SK-N-SH (cell line): ENCODE results near the gene CDK5RAP2. TPM values are rescaled to one million over a fixed set of nuclear protein-coding genes. Genes with fewer than 3 reads are reported as not detected.

Experiments used
- CTCF ChIA-PET: fragments of 300-600, 350-600 bp; formaldehyde crosslinking; extraction: SDS; loops from one replicate; lab custom pipeline; 2021; lab: Yijun Ruan, JAX
- POLR2A ChIA-PET: fragments of 350-600 bp; sonication (Branson Sonifier 250); formaldehyde crosslinking; extraction: SDS; loops from one replicate; lab custom pipeline; 2020; ENCODE audit warnings: antibody characterized with exemption, inconsistent platforms; lab: Yijun Ruan, JAX
- DNase-seq: peaks from one replicate; pipeline ENCODE4 v3.0.0; 2012
- H2AFZ ChIP-seq: fragments of 200-600 bp; sonication (generic); 2 replicates; pipeline ENCODE4 v1.8.1; 2016; ENCODE audit warnings: antibody characterized with exemption, mild to moderate bottlenecking, low read depth
- H3F3A ChIP-seq: fragments of 200-600 bp; sonication (generic); replicated peaks from 2 replicates; pipeline ENCODE3; 2016; ENCODE audit warnings: antibody characterized with exemption, mild to moderate bottlenecking; ENCODE audit not compliant: insufficient read depth
- H3K27ac ChIP-seq, 2 experiments: fragments of 200-500 bp in 1 of 2; fragments of 200-600 bp in 1 of 2; sonication (Bioruptor generic) in 1 of 2; sonication (generic), shearing (Covaris generic) in 1 of 2; 2 replicates each; pipeline versions ENCODE4 v1.5.1 to v1.6.1; 2014 to 2016; ENCODE audit warnings: low read depth in 2 of 2, inconsistent platforms in 1 of 2, low read length in 1 of 2, mild to moderate bottlenecking in 1 of 2, mixed read lengths in 1 of 2
- H3K27me3 ChIP-seq: fragments of 200-600 bp; sonication (generic), shearing (Covaris generic); 2 replicates; pipeline ENCODE4 v1.6.1; 2016; ENCODE audit warnings: mixed run types; ENCODE audit not compliant: insufficient read depth
- H3K36me3 ChIP-seq, 2 experiments: fragments of 200-500 bp in 1 of 2; fragments of 200-600 bp in 1 of 2; sonication (Bioruptor generic) in 1 of 2; sonication (generic) in 1 of 2; replicated peaks in 1 of 2; 2 replicates each; pipeline versions ENCODE3 to v1.5.1; 2014 to 2016; ENCODE audit warnings: low read length in 1 of 2, mild to moderate bottlenecking in 1 of 2; ENCODE audit not compliant: insufficient read depth in 2 of 2, control insufficient read depth in 1 of 2
- H3K4me1 ChIP-seq, 2 experiments: fragments of 200-500 bp in 1 of 2; fragments of 200-600 bp in 1 of 2; sonication (Bioruptor generic) in 1 of 2; sonication (generic), shearing (Covaris generic) in 1 of 2; 2 replicates each; pipeline versions ENCODE4 v1.5.1 to v1.6.1; 2014 to 2016; ENCODE audit warnings: low read depth in 1 of 2, low read length in 1 of 2, mixed run types in 1 of 2; ENCODE audit not compliant: insufficient read depth in 2 of 2, control insufficient read depth in 1 of 2
- H3K4me2 ChIP-seq: fragments of 200-600 bp; sonication (generic), shearing (Covaris generic); 2 replicates; pipeline ENCODE4 v1.6.1; 2017; ENCODE audit warnings: mixed run types
- H3K4me3 ChIP-seq, 2 experiments: fragments of 200-500 bp in 1 of 2; fragments of 200-600 bp in 1 of 2; sonication (Bioruptor generic) in 1 of 2; sonication (generic), shearing (Covaris generic) in 1 of 2; 2 replicates each; pipeline versions ENCODE4 v1.5.1 to v1.8.1; 2014 to 2016; ENCODE audit warnings: low read depth in 2 of 2, inconsistent platforms in 1 of 2, low read length in 1 of 2, mild to moderate bottlenecking in 1 of 2, mixed read lengths in 1 of 2, moderate library complexity in 1 of 2
- H3K79me2 ChIP-seq: fragments of 200-600 bp; sonication (generic); 2 replicates; pipeline ENCODE4 v1.8.1; 2017; ENCODE audit warnings: mild to moderate bottlenecking; ENCODE audit not compliant: insufficient read depth
- H3K9ac ChIP-seq: fragments of 200-600 bp; sonication (generic); 2 replicates; pipeline ENCODE4 v1.6.1; 2017; ENCODE audit warnings: mixed run types
- H3K9me2 ChIP-seq: fragments of 200-600 bp; sonication (generic); 2 replicates; pipeline ENCODE4 v1.6.1; 2017; ENCODE audit warnings: mixed run types
- H3K9me3 ChIP-seq: fragments of 200-600 bp; sonication (generic); 2 replicates; pipeline ENCODE4 v1.6.1; 2017; ENCODE audit warnings: mixed run types, mild to moderate bottlenecking, moderate library complexity
- H4K20me1 ChIP-seq: fragments of 200-600 bp; sonication (generic); 2 replicates; pipeline ENCODE4 v1.6.1; 2017; ENCODE audit warnings: mild to moderate bottlenecking, mixed run types; ENCODE audit not compliant: insufficient read depth
- CHD2 ChIP-seq: fragments of 150-350 bp; IDR thresholded peaks from 2 replicates; pipeline ENCODE4 v1.6.1; 2018; ENCODE audit warnings: low read length; ENCODE audit not compliant: partially characterized antibody
- ELF1 ChIP-seq: IDR thresholded peaks from 2 replicates; pipeline ENCODE4 v1.4.0; 2012
- EZH2phosphoT487 ChIP-seq: fragments of 200-600 bp; sonication (generic); IDR thresholded peaks from 2 replicates; pipeline ENCODE4 v1.6.1; 2017; ENCODE audit warnings: low read depth, mixed run types, mild to moderate bottlenecking, antibody characterized with exemption, moderate library complexity, borderline replicate concordance
- FOXJ3 ChIP-seq: sonication (generic); formaldehyde crosslinking; IDR thresholded peaks from 2 replicates; pipeline ENCODE4 v1.5.1; 2020; ENCODE audit warnings: mild to moderate bottlenecking, missing genetic modification reagents
- FOXM1 ChIP-seq: IDR thresholded peaks from 2 replicates; pipeline ENCODE4 v1.4.0; 2012; ENCODE audit warnings: low read depth, mild to moderate bottlenecking
- GATA2 ChIP-seq: sonication (generic); formaldehyde crosslinking; IDR thresholded peaks from 2 replicates; pipeline ENCODE4 v1.5.0; 2020; ENCODE audit warnings: mild to moderate bottlenecking, missing genetic modification reagents
- MEF2A ChIP-seq: IDR thresholded peaks from 2 replicates; pipeline ENCODE4 v1.4.0; 2012; ENCODE audit warnings: low read depth, borderline replicate concordance
- NFIC ChIP-seq: IDR thresholded peaks from 2 replicates; pipeline ENCODE4 v1.4.0; 2012; ENCODE audit warnings: borderline replicate concordance
- NRF1 ChIP-seq: IDR thresholded peaks from 2 replicates; pipeline ENCODE4 v1.6.1; 2012; ENCODE audit warnings: low read depth, mild to moderate bottlenecking, low read length
- RCOR1 ChIP-seq: fragments of 150-350 bp; IDR thresholded peaks from 2 replicates; pipeline ENCODE4 v1.6.1; 2017; ENCODE audit warnings: antibody characterized with exemption, low read length
- REST ChIP-seq: IDR thresholded peaks from 2 replicates; pipeline ENCODE4 v1.6.1; 2012; ENCODE audit warnings: mild to moderate bottlenecking, low read depth, low read length, moderate library complexity
- RFX5 ChIP-seq: IDR thresholded peaks from 2 replicates; pipeline ENCODE4 v1.6.1; 2012; ENCODE audit warnings: mild to moderate bottlenecking, improper control_type of control experiment, low read length
- SIN3A ChIP-seq: IDR thresholded peaks from 2 replicates; pipeline ENCODE4 v1.6.1; 2012; ENCODE audit warnings: low read depth, mild to moderate bottlenecking, low read length, moderate library complexity, borderline replicate concordance
- SMC3 ChIP-seq: IDR thresholded peaks from 2 replicates; pipeline ENCODE4 v1.6.1; 2012; ENCODE audit warnings: low read depth, low read length, improper control_type of control experiment
- TAF1 ChIP-seq: IDR thresholded peaks from 2 replicates; pipeline ENCODE4 v1.6.1; 2012; ENCODE audit warnings: low read depth, mild to moderate bottlenecking, low read length, moderate library complexity, borderline replicate concordance
- USF1 ChIP-seq: IDR thresholded peaks from 2 replicates; pipeline ENCODE4 v1.4.0; 2012; ENCODE audit warnings: low read depth, borderline replicate concordance
- USF2 ChIP-seq: fragments of 150-350 bp; IDR thresholded peaks from 2 replicates; pipeline ENCODE4 v1.6.1; 2017; ENCODE audit warnings: antibody characterized with exemption, low read length, low read depth, borderline replicate concordance
- ZBTB33 ChIP-seq: IDR thresholded peaks from 2 replicates; pipeline ENCODE4 v1.4.0; 2012; ENCODE audit warnings: low read depth, borderline replicate concordance
- WGBS: methylation state at CpG from one replicate; pipeline ENCODE4 v1.1.6; 2017; ENCODE audit warnings: low lambda C conversion rate; 5-methylcytosine and 5-hydroxymethylcytosine counted together
- polyA plus RNA-seq, 3 experiments: library from polyadenylated mRNA; depleted of rRNA; stranded (reverse); fragments of >200 nt; gene quantifications; 2 replicates each; pipeline ENCODE4 v1.2.3, GENCODE V29; 2012
- TF ChIP-seq, protein P1 (sequence below): fragments of 200-600 bp; sonication (generic); IDR thresholded peaks from 2 replicates; pipeline ENCODE4 v1.6.1; 2017; ENCODE audit warnings: antibody characterized with exemption, mild to moderate bottlenecking, moderate library complexity
- TF ChIP-seq, protein P2 (sequence below): IDR thresholded peaks from 2 replicates; pipeline ENCODE4; 2012

CDK5RAP2 gene
- polyA plus RNA-seq, 1 of the 3 experiments (the other 2 are of a cell fraction): 20.7 TPM

DNA sequence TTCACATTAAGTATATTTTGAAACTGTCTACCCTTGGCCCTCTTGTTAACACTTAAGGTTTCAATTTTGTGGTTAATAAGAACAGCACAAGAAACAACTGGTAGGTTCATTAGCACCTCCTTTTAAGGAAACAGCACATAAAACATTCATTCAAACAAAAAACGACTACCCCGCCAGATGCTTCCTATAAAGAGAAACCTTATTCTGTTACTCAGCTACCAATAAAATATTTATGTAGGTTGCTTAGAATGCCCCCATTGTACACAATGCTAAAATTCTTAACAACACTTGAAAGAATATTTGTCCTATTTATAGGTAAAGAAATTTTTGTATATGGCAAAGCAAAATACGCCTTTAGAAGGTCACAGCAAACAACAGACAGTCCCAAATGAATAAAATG, 23.2 kb downstream of the CDK5RAP2 start:
- H3K9ac ChIP-seq: no peak overlapping the region
- DNase-seq: no peak
- H3K9me3 ChIP-seq: no peaks in the 10 kb centered on the region
- no peak overlapping the region for H3K4me3 ChIP-seq
- WGBS: 91% methylated on average over 3 of the region's 3 CpGs
- no peaks in the 10 kb centered on the region for H3F3A ChIP-seq
- no peaks in the 10 kb centered on the region for H3K4me1 ChIP-seq
- TF ChIP-seq USF2: no peak
- TF ChIP-seq GATA2 (CRISPR knock-in tag): no peak
- no peak for TF ChIP-seq TAF1
- TF ChIP-seq NRF1: no peak
- no peak for TF ChIP-seq EZH2phosphoT487
- TF ChIP-seq RFX5: no peak
- TF ChIP-seq MEF2A: no peak
- no peak for TF ChIP-seq SMC3
- TF ChIP-seq NFIC: no peak
- TF ChIP-seq USF1: no peak
- TF ChIP-seq, protein P1, sequence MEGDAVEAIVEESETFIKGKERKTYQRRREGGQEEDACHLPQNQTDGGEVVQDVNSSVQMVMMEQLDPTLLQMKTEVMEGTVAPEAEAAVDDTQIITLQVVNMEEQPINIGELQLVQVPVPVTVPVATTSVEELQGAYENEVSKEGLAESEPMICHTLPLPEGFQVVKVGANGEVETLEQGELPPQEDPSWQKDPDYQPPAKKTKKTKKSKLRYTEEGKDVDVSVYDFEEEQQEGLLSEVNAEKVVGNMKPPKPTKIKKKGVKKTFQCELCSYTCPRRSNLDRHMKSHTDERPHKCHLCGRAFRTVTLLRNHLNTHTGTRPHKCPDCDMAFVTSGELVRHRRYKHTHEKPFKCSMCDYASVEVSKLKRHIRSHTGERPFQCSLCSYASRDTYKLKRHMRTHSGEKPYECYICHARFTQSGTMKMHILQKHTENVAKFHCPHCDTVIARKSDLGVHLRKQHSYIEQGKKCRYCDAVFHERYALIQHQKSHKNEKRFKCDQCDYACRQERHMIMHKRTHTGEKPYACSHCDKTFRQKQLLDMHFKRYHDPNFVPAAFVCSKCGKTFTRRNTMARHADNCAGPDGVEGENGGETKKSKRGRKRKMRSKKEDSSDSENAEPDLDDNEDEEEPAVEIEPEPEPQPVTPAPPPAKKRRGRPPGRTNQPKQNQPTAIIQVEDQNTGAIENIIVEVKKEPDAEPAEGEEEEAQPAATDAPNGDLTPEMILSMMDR: no peak
- TF ChIP-seq RCOR1: no peak
- no peak for TF ChIP-seq ZBTB33
- TF ChIP-seq FOXJ3 (CRISPR knock-in tag): no peak
- no peak for TF ChIP-seq REST
- TF ChIP-seq SIN3A: no peak
- TF ChIP-seq FOXM1: no peak
- no peak for TF ChIP-seq ELF1
- no peak for TF ChIP-seq CHD2
- TF ChIP-seq, protein P2, sequence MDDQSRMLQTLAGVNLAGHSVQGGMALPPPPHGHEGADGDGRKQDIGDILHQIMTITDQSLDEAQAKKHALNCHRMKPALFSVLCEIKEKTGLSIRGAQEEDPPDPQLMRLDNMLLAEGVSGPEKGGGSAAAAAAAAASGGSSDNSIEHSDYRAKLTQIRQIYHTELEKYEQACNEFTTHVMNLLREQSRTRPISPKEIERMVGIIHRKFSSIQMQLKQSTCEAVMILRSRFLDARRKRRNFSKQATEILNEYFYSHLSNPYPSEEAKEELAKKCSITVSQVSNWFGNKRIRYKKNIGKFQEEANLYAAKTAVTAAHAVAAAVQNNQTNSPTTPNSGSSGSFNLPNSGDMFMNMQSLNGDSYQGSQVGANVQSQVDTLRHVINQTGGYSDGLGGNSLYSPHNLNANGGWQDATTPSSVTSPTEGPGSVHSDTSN: no peak
- POLR2A ChIA-PET: no interaction called here
- H3K36me3 ChIP-seq: peaks cover 5 to 7% of the 10 kb centered on the region in 2 experiments
- CTCF ChIA-PET: interaction anchor here (0.6 to 0.7 kb wide), 2 partner anchors 31 to 80 kb away, joined by 3 read pairs; no protein-coding TSS in a partner anchor
- H2AFZ ChIP-seq: no peak overlapping the region
- H3K4me2 ChIP-seq: no peak overlapping the region
- peaks cover 45% of the 10 kb centered on the region; the same call in 1 of the 2 replicates for H3K79me2 ChIP-seq
- H3K27me3 ChIP-seq: no peaks in the 10 kb centered on the region
- no peak overlapping the region; a peak in 1 of 4 replicates for H3K27ac ChIP-seq
- no peaks in the 10 kb centered on the region for H4K20me1 ChIP-seq
- H3K9me2 ChIP-seq: no peaks in the 10 kb centered on the region
